Lung (tissue), 12 donors: ENCODE measurements around the gene CNTN1. TPM values are rescaled to one million over a fixed set of nuclear protein-coding genes. Genes with fewer than 3 reads are reported as not detected.
A peak's percentile ranks its signal among the peaks of the same experiment; 100 is the strongest.

Experiments used
- ATAC-seq: fragments of 200-7000 bp; cut with Tn5 transposase; one replicate; pipeline ENCODE4 v1.9.1; 2020; ENCODE audit warnings: moderate number of reproducible peaks; ENCODE audit not compliant: insufficient read depth, low FRiP score
- DNase-seq, 3 donors: peaks; one replicate each; pipeline ENCODE4 v3.0.0-alpha.2; 2013 to 2017
- H3K27ac ChIP-seq, 2 donors: one replicate each; pipeline ENCODE4 v1.5.1; 2013; ENCODE audit warnings: mild to moderate bottlenecking in 2 of 2, moderate library complexity in 2 of 2, control low read depth in 1 of 2, inconsistent platforms in 1 of 2, low read depth in 1 of 2, low read length in 1 of 2
- H3K27me3 ChIP-seq, 3 donors: one replicate each; pipeline ENCODE4 v1.5.1; 2013; ENCODE audit warnings: low read length in 2 of 3; ENCODE audit not compliant: control insufficient read depth in 3 of 3, insufficient read depth in 3 of 3
- H3K36me3 ChIP-seq, 4 donors: one replicate each; pipeline ENCODE4 v1.5.1; 2013; ENCODE audit warnings: low read length in 4 of 4, mild to moderate bottlenecking in 1 of 4, moderate library complexity in 1 of 4; ENCODE audit not compliant: control insufficient read depth in 4 of 4, insufficient read depth in 4 of 4
- H3K4me1 ChIP-seq, 5 donors: one replicate each; pipeline ENCODE4 v1.5.1; 2013; ENCODE audit warnings: low read length in 5 of 5, mild to moderate bottlenecking in 2 of 5, moderate library complexity in 1 of 5; ENCODE audit not compliant: control insufficient read depth in 5 of 5, insufficient read depth in 5 of 5
- H3K4me3 ChIP-seq: one replicate; pipeline ENCODE4 v1.5.1; 2013; ENCODE audit warnings: mild to moderate bottlenecking, control low read depth, moderate library complexity
- H3K9ac ChIP-seq, 2 donors: one replicate each; pipeline ENCODE4 v1.5.1; 2013; ENCODE audit warnings: low read length in 2 of 2, control low read depth in 1 of 2; ENCODE audit not compliant: insufficient read depth in 1 of 2
- H3K9me3 ChIP-seq, 4 donors: one replicate each; pipeline ENCODE4 v1.5.1; 2013; ENCODE audit warnings: low read length in 3 of 4, mild to moderate bottlenecking in 1 of 4, moderate library complexity in 1 of 4; ENCODE audit not compliant: control insufficient read depth in 4 of 4, insufficient read depth in 3 of 4
- WGBS, 2 donors: extraction: QIAGEN DNeasy Blood & Tissue Kit; methylation state at CpG; one replicate each; pipeline ENCODE4 v1.1.7; 2013; 5-methylcytosine and 5-hydroxymethylcytosine counted together
- polyA plus RNA-seq, 2 donors: library from polyadenylated mRNA; stranded (reverse); fragments of 200-250 nt; gene quantifications; one replicate each; pipeline ENCODE4 v1.2.1, GENCODE V29; 2013
- total RNA-seq, 2 donors: library from RNA; depleted of rRNA in 1 of 2; stranded (reverse); fragments of >200 nt in 1 of 2; gene quantifications; one replicate each; pipeline ENCODE4 v1.2.1, GENCODE V29; 2014 to 2021
- TF ChIP-seq, protein P1 (sequence below): IDR thresholded peaks from 2 replicates; pipeline ENCODE4 v1.5.1; 2012; ENCODE audit warnings: mild to moderate bottlenecking; ENCODE audit errors: control extremely low read depth, extremely low read depth
- donor health status: control.
- donor health status: control.
- donor health status: Bipolar disorder and iron deficiency.
- donor health status: healthy.
- donor health status: DM: yes; HTN: yes; CAD: no.

CNTN1 gene
- total and polyA plus RNA-seq, 4 donors: 0.10 to 47.6 (median 1.1) TPM

DNA sequence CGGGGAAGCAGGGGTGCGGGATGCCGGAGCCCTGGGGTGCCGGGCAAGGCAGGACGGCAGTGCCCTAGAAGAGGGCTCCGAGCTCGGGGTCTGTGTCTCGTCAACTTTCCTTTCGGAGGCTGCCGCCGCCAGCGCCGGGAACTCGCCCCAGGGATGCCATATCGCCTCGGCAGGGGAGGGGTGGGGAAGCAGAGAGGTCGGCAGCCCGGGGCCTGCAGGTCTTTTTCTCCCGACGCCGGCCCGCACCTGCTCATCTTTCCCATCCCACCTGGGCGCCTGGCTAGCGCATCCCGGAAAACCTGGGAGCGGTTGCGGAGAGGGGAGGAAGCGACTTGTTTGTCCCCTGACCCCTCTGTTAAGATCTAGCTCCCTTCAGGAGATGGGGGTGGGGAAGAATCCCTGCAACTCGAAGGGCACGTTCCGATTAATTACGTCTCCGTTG, 547 bp downstream of the CNTN1 start:
- no peak overlapping the region for H3K27ac ChIP-seq
- H3K9me3 ChIP-seq: peaks cover 0 to 2% (median 0%) of the 10 kb centered on the region in 4 donors
- DNase-seq: peak in 1 of 3 donors; percentile 9
- peak overlapping the region; percentile 2 to 4 for H3K9ac ChIP-seq
- H3K4me3 ChIP-seq: peak overlapping the region; percentile 18
- no peaks in the 10 kb centered on the region for H3K27me3 ChIP-seq
- no peaks in the 10 kb centered on the region for H3K36me3 ChIP-seq
- ATAC-seq: peak; percentile 48
- WGBS, 2 donors: 1 to 2% methylated on average over 28 to 33 of the region's 33 CpGs
- H3K4me1 ChIP-seq: peaks cover 0 to 8% (median 4%) of the 10 kb centered on the region in 5 donors
- TF ChIP-seq, protein P1, sequence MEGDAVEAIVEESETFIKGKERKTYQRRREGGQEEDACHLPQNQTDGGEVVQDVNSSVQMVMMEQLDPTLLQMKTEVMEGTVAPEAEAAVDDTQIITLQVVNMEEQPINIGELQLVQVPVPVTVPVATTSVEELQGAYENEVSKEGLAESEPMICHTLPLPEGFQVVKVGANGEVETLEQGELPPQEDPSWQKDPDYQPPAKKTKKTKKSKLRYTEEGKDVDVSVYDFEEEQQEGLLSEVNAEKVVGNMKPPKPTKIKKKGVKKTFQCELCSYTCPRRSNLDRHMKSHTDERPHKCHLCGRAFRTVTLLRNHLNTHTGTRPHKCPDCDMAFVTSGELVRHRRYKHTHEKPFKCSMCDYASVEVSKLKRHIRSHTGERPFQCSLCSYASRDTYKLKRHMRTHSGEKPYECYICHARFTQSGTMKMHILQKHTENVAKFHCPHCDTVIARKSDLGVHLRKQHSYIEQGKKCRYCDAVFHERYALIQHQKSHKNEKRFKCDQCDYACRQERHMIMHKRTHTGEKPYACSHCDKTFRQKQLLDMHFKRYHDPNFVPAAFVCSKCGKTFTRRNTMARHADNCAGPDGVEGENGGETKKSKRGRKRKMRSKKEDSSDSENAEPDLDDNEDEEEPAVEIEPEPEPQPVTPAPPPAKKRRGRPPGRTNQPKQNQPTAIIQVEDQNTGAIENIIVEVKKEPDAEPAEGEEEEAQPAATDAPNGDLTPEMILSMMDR: no peak

GRCh38 chr12:40693207-40693821, 1.1 kb downstream of the CNTN1 start:
- ATAC-seq (no peak), DNase-seq (peak; percentile 32 to 49 (median 47))
- no peaks in the 10 kb centered on the region for H3K36me3 ChIP-seq
- TF ChIP-seq, protein P1: no peak
- H3K9ac ChIP-seq: peak overlapping the region; percentile 2 to 4
- H3K9me3 ChIP-seq: no peaks in the 10 kb centered on the region
- H3K4me3 ChIP-seq: no peak overlapping the region
- 9 to 11% methylated on average over 24 of the region's 24 CpGs for WGBS, 2 donors
- H3K27me3 ChIP-seq: no peaks in the 10 kb centered on the region
- peaks cover 0 to 8% (median 4%) of the 10 kb centered on the region in 5 donors for H3K4me1 ChIP-seq
- no peak overlapping the region for H3K27ac ChIP-seq

DNA sequence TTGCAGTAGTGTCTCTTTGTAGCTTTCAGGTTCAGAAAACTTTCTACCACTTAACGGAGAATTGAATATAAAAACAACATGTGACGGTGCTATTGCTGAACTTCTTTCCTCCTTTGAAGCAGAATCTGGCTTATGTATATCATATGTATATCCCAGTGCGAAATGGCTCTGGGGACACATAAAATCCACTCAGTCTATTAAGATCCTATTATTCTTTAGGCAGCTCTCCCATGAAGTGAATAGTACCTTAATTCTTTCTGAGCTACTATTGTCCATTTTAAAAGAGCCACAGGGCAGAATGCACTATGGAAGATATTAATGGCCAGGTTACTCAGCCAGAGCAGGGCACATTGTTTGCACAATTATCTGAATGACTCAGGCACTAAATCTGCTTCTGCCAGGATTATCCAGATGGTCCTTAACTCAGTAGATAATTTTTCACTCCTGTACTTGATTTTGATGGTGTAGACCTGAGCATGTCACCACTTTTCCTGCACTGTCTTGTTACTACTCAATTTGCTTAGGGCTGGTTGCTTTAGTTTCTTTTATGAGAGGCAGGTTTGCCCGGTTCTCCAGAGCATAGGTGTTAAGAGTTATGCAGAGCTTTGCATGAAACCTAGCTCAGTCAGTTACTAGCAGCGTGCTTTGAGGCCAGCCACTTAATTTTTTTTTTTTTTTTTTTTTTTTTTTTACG, 5.5 kb downstream of the CNTN1 start:
- peak; percentile 29 to 60 (median 40) for DNase-seq
- H3K9me3 ChIP-seq: no peaks in the 10 kb centered on the region
- no peak overlapping the region for H3K27ac ChIP-seq
- peak; percentile 29 for ATAC-seq
- 79 to 80% methylated on average over 6 of the region's 6 CpGs for WGBS, 2 donors
- no peak overlapping the region for H3K4me3 ChIP-seq
- TF ChIP-seq, protein P1: no peak
- H3K9ac ChIP-seq: no peak overlapping the region
- no peaks in the 10 kb centered on the region for H3K36me3 ChIP-seq
- H3K4me1 ChIP-seq: peaks cover 0 to 8% (median 0%) of the 10 kb centered on the region in 5 donors
- no peaks in the 10 kb centered on the region for H3K27me3 ChIP-seq
